HUES48 (cell line): ENCODE measurements around the gene EPHA2.

Experiments
- H3K27ac ChIP-seq: one replicate; pipeline ENCODE4 v1.7.0; 2013; ENCODE audit warnings: low read depth, low read length, inconsistent platforms
- H3K27me3 ChIP-seq: 2 replicates; pipeline ENCODE4 v1.6.1; 2013; ENCODE audit warnings: mild to moderate bottlenecking, low read length; ENCODE audit not compliant: control insufficient read depth, insufficient read depth
- H3K36me3 ChIP-seq: 2 replicates; pipeline ENCODE4 v1.6.1; 2013; ENCODE audit warnings: low read length; ENCODE audit not compliant: control insufficient read depth, insufficient read depth
- H3K4me1 ChIP-seq: 2 replicates; pipeline ENCODE4 v1.6.1; 2013; ENCODE audit warnings: mild to moderate bottlenecking, low read length; ENCODE audit not compliant: control insufficient read depth, insufficient read depth
- H3K4me3 ChIP-seq: 2 replicates; pipeline ENCODE4 v1.5.1; 2013; ENCODE audit warnings: mild to moderate bottlenecking, low read depth, low read length
- H3K9ac ChIP-seq: 2 replicates; pipeline ENCODE4 v1.6.1; 2013; ENCODE audit warnings: mild to moderate bottlenecking, low read depth, low read length, moderate library complexity
- H3K9me3 ChIP-seq: 2 replicates; pipeline ENCODE4 v1.6.1; 2013; ENCODE audit warnings: low read length; ENCODE audit not compliant: control insufficient read depth, insufficient read depth

EPHA2 gene

DNA sequence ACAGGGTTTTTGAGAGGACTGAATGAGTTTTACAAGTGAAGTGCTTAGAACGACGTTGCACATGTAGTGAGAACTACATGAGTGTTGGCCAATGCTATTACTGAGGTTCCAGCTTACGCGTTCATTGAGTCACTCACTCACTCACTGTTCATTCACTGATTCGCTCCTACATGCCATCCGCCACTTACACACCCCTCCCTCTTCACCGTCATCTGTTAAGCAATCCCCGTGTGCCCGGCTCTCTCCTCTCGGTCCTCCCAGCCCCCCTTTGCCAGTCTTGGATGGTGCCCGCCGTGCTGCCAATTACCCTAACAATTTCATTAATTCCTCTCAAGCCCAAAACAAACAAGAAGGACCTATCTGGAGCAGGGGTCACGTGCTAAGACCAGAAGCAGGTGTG is 27.3 kb upstream of the EPHA2 start:
- Histone ChIP-seq H3K36me3 (no peaks in the 10 kb centered on the region), H3K9ac (no peak overlapping the region), H3K9me3 (no peaks in the 10 kb centered on the region), H3K4me1 (peaks cover 9% of the 10 kb centered on the region), H3K27ac (no peak overlapping the region), H3K4me3 (no peak overlapping the region), H3K27me3 (no peaks in the 10 kb centered on the region)

DNA sequence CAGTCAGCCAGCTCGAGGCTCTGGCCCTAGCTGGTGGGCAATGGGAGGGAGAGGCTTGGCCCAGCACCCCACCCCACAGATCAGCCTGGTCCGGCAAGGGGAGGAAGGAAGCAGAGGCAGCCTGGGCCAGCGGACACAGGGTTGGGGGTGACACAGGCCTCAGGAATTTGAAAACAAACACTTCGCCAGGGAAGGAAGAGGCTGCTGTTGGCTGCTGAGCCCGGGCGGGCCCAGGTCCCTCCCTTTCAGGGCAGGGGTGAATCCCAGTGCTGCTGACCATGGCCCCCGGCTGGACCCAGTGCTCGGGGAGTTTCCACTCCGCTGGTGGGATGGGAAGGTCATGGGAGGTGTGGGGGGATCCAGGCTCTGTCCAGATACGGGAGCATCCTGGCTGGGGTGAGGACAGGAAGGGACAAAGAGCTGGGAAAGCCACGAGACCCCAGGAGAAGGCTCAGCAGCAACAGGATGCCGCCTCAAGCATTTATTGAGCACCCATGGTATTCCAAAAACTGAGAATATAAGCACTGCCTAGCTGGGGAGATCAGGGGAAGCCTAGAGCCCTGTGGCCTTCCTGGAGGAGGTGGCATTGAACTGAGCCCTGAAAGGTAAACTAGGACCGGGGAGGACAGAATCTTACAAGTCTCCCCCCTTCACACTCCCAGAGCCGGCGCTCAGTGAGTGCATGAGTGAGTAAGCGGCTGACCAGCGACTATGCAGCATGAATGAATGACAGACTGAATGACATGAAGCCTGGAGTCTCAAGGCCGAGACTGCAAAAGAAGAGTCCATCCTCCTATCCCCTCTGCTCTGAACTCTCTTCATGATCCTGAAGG is 26.2 kb upstream of the EPHA2 start:
- peaks cover 9% of the 10 kb centered on the region for H3K4me1 ChIP-seq
- H3K27ac ChIP-seq, result peak overlapping the region; percentile 71
- peak overlapping the region; percentile 48 for H3K9ac ChIP-seq
- H3K9me3 ChIP-seq, result no peaks in the 10 kb centered on the region
- H3K4me3 ChIP-seq, result no peak overlapping the region
- no peaks in the 10 kb centered on the region for H3K36me3 ChIP-seq
- H3K27me3 ChIP-seq, result no peaks in the 10 kb centered on the region

DNA sequence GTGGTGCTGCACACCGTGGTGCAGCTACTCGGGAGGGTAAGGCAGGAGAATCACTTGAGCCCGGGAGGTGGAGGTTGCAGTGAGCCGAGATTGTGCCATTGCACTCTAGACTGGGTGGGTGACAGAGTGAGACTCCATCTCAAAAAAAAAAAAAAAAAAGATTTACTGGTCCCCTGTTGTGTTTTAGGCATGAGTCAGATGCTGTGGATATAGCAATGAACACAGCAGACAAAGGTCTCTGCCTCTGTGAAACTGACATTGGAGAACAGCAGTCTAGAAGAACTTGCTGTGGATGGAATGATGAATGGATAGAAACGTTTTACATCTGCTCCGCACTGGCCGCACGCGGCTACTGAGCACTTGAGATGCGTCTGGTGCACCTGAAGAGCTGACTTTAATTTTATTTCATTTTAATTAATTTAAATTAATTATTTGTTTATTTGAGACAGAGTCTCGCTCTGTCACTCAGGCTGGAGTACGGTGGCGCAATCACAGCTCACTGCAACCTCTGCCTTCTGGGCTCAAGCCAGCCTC is 24.5 kb upstream of the EPHA2 start:
- Histone ChIP-seq H3K27me3 (no peaks in the 10 kb centered on the region), H3K4me3 (no peak overlapping the region), H3K4me1 (peaks cover 14% of the 10 kb centered on the region), H3K9me3 (no peaks in the 10 kb centered on the region), H3K27ac (no peak overlapping the region), H3K9ac (no peak overlapping the region), H3K36me3 (no peaks in the 10 kb centered on the region)

GRCh38 chr1:16178596-16179497 is 23.0 kb upstream of the EPHA2 start:
- H3K27me3 ChIP-seq, result no peaks in the 10 kb centered on the region
- no peak overlapping the region for H3K27ac ChIP-seq
- H3K36me3 ChIP-seq, result no peaks in the 10 kb centered on the region
- no peak overlapping the region for H3K4me3 ChIP-seq
- H3K9me3 ChIP-seq, result no peaks in the 10 kb centered on the region
- no peak overlapping the region for H3K9ac ChIP-seq
- peaks cover 18% of the 10 kb centered on the region for H3K4me1 ChIP-seq

DNA sequence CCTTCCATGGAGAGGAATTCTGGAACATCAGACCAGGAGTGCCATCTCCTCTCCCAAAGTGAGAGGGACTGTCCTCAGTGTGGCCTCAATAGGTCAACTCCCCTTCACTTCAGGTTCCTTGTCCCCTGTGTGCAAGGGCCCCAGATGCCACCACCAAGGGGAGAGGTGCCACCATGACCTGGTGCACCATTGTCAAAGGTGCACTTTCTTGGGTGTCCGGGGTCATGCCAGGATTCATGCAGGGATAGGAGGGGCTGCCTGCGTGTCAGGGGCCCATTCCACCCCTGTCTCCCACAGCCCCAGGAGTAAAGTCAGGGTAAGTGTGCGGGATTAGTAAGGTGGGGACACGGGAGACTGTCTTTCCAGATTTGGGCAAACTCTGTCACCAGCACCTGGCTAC is 21.4 kb upstream of the EPHA2 start:
- Histone ChIP-seq H3K4me1 (peaks cover 18% of the 10 kb centered on the region), H3K27ac (no peak overlapping the region), H3K36me3 (no peaks in the 10 kb centered on the region)

GRCh38 chr1:16176653-16177052 is 20.8 kb upstream of the EPHA2 start:
- no peak overlapping the region for H3K27ac ChIP-seq
- no peaks in the 10 kb centered on the region for H3K27me3 ChIP-seq
- H3K36me3 ChIP-seq, result no peaks in the 10 kb centered on the region
- no peak overlapping the region for H3K4me3 ChIP-seq
- no peak overlapping the region for H3K9ac ChIP-seq
- H3K4me1 ChIP-seq, result peaks cover 12% of the 10 kb centered on the region
- H3K9me3 ChIP-seq, result no peaks in the 10 kb centered on the region

More for the DNA sequence above, 21.4 kb upstream of the EPHA2 start:
- Histone ChIP-seq H3K9ac (no peak overlapping the region), H3K4me3 (no peak overlapping the region), H3K27me3 (no peaks in the 10 kb centered on the region), H3K9me3 (no peaks in the 10 kb centered on the region)

GRCh38 chr1:16175610-16176553 is 20.0 kb upstream of the EPHA2 start:
- H3K27ac ChIP-seq, result peak overlapping the region; percentile 6
- no peaks in the 10 kb centered on the region for H3K27me3 ChIP-seq
- H3K9me3 ChIP-seq, result no peaks in the 10 kb centered on the region
- H3K36me3 ChIP-seq, result no peaks in the 10 kb centered on the region
- no peak overlapping the region for H3K9ac ChIP-seq
- H3K4me3 ChIP-seq, result no peak overlapping the region
- H3K4me1 ChIP-seq, result peaks cover 9% of the 10 kb centered on the region; the same call in 1 of the 2 replicates

GRCh38 chr1:16174886-16175598 is 19.2 kb upstream of the EPHA2 start:
- Histone ChIP-seq H3K9me3 (no peaks in the 10 kb centered on the region), H3K27me3 (no peaks in the 10 kb centered on the region), H3K9ac (no peak overlapping the region), H3K27ac (no peak overlapping the region), H3K36me3 (no peaks in the 10 kb centered on the region), H3K4me1 (peaks cover 9% of the 10 kb centered on the region; the same call in 1 of the 2 replicates), H3K4me3 (no peak overlapping the region)

DNA sequence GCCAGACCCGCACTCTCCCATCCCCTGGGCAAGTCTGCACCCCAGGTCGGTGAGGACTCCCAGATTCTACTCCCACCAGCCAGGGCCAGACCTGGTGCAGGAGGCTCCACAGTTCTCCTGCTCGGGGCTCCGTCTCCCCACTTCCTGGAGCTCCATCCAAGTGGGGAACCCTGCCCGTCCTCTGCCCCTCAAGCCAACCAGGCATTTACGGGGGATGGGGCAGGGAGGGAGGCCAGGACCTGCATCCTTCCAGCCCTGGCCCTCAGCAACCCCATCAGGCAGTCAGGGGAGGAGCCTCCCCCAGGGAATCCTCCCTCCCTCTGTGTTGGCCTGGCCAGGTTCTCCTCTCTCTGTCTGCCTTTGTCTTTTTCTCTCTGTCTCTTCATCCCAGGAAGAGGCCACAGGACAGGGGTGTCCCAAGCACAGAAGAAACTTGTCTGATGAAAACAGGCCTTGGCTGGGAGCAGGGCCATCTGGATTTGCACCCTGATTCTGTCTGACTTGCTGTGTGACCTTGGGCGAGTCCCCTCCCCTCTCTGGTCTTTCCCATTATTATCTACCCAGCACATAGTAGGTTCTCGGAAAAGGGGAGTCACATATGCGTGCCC is 18.5 kb upstream of the EPHA2 start:
- Histone ChIP-seq H3K9ac (no peak overlapping the region), H3K27ac (no peak overlapping the region), H3K4me1 (peaks cover 9% of the 10 kb centered on the region; the same call in 1 of the 2 replicates), H3K9me3 (no peaks in the 10 kb centered on the region), H3K4me3 (no peak overlapping the region), H3K27me3 (no peaks in the 10 kb centered on the region), H3K36me3 (no peaks in the 10 kb centered on the region)
